DND-41 (cell line): ENCODE data around the gene LGR6.

Experiments
- ATAC-seq: fragments of 200-7000 bp; cut with Tn5 transposase; 3 replicates; pipeline ENCODE4 v1.9.1; 2021; ENCODE audit warnings: low read depth; ENCODE audit not compliant: insufficient read depth
- DNase-seq: peaks from one replicate; pipeline ENCODE4 v3.0.0-alpha.2; 2020
- H2AFZ ChIP-seq: 2 replicates; pipeline ENCODE4 v1.6.0; 2012; ENCODE audit warnings: low read depth, low read length
- H3K27ac ChIP-seq: 2 replicates; pipeline ENCODE4 v1.5.1; 2012; ENCODE audit warnings: low read length, inconsistent platforms
- H3K27me3 ChIP-seq: fragments of 200-600 bp; sonication (generic); 2 replicates; pipeline ENCODE4 v1.6.0; 2012; ENCODE audit warnings: low read length, mild to moderate bottlenecking, inconsistent platforms; ENCODE audit not compliant: insufficient read depth, poor library complexity
- H3K36me3 ChIP-seq: 2 replicates; pipeline ENCODE4 v1.5.1; 2012; ENCODE audit warnings: low read length, inconsistent platforms; ENCODE audit not compliant: insufficient read depth
- H3K4me1 ChIP-seq: 2 replicates; pipeline ENCODE4 v1.5.1; 2012; ENCODE audit warnings: mild to moderate bottlenecking, low read length; ENCODE audit not compliant: insufficient read depth
- H3K4me2 ChIP-seq: 2 replicates; pipeline ENCODE4 v1.6.0; 2012; ENCODE audit warnings: mild to moderate bottlenecking, moderate library complexity, low read length, inconsistent platforms; ENCODE audit not compliant: insufficient read depth
- H3K4me3 ChIP-seq, 2 experiments: fragments of 200-600 bp in 1 of 2; shearing (Covaris generic) in 1 of 2; 2 replicates each; pipeline ENCODE4 v1.5.1; 2012 to 2016; ENCODE audit warnings: inconsistent platforms in 2 of 2, low read length in 2 of 2, mild to moderate bottlenecking in 2 of 2, low read depth in 1 of 2, moderate library complexity in 1 of 2
- H3K79me2 ChIP-seq: 2 replicates; pipeline ENCODE4 v1.6.0; 2012; ENCODE audit warnings: low read length, inconsistent platforms; ENCODE audit not compliant: insufficient read depth
- H3K9ac ChIP-seq: 2 replicates; pipeline ENCODE4 v1.6.0; 2012; ENCODE audit warnings: low read depth, mild to moderate bottlenecking, inconsistent platforms, low read length, moderate library complexity
- H3K9me3 ChIP-seq: 2 replicates; pipeline ENCODE4 v1.5.1; 2012; ENCODE audit warnings: low read length, moderate library complexity, mild to moderate bottlenecking, inconsistent platforms; ENCODE audit not compliant: insufficient read depth, severe bottlenecking
- H4K20me1 ChIP-seq: 2 replicates; pipeline ENCODE4 v1.6.0; 2012; ENCODE audit warnings: low read length; ENCODE audit not compliant: insufficient read depth
- CTCF ChIP-seq: IDR thresholded peaks from 2 replicates; pipeline ENCODE4 v1.5.1; 2012; ENCODE audit warnings: borderline replicate concordance, low read length, moderate library complexity, mild to moderate bottlenecking; ENCODE audit not compliant: poor library complexity, severe bottlenecking; ENCODE audit errors: extremely low read depth
- EZH2 ChIP-seq: IDR thresholded peaks from 3 replicates; pipeline ENCODE4 v1.6.1; 2012; ENCODE audit warnings: borderline replicate concordance, low read depth, mild to moderate bottlenecking, moderate library complexity, low read length, inconsistent platforms; ENCODE audit not compliant: severe bottlenecking

LGR6 gene

GRCh38 chr1:202242080-202242419 is 48.5 kb downstream of the LGR6 start:
- H3K27ac ChIP-seq: no peak overlapping the region
- no peaks in the 10 kb centered on the region for H3K36me3 ChIP-seq
- peaks cover 1% of the 10 kb centered on the region; the same call in 1 of the 2 replicates for H4K20me1 ChIP-seq
- no peak overlapping the region for H3K4me3 ChIP-seq
- DNase-seq: no peak
- H3K4me1 ChIP-seq: no peaks in the 10 kb centered on the region
- H3K27me3 ChIP-seq: peaks cover 5% of the 10 kb centered on the region
- TF ChIP-seq EZH2 (no peak), CTCF (no peak)
- H3K79me2 ChIP-seq: no peaks in the 10 kb centered on the region
- H3K9ac ChIP-seq: no peak overlapping the region
- ATAC-seq: no peak
- no peak overlapping the region for H2AFZ ChIP-seq
- H3K4me2 ChIP-seq: no peak overlapping the region
- no peaks in the 10 kb centered on the region for H3K9me3 ChIP-seq

- no peaks in the 10 kb centered on the region for H3K36me3 ChIP-seq
- H3K9ac ChIP-seq: no peak overlapping the region
- no peak overlapping the region for H3K4me2 ChIP-seq
- no peak for TF ChIP-seq CTCF
- TF ChIP-seq EZH2: no peak
- ATAC-seq (no peak), DNase-seq (no peak)
- peaks cover 8% of the 10 kb centered on the region for H3K27me3 ChIP-seq
- no peaks in the 10 kb centered on the region for H4K20me1 ChIP-seq
- no peak overlapping the region for H3K27ac ChIP-seq
- H3K4me1 ChIP-seq: no peaks in the 10 kb centered on the region
- H3K4me3 ChIP-seq: no peak overlapping the region
- H2AFZ ChIP-seq: no peak overlapping the region
- no peaks in the 10 kb centered on the region for H3K79me2 ChIP-seq
- H3K9me3 ChIP-seq: no peaks in the 10 kb centered on the region
These were observed 49.4 kb downstream of the LGR6 start for GRCh38 chr1:202243006-202243405.

GRCh38 chr1:202244841-202245261 is 51.3 kb downstream of the LGR6 start:
- no peaks in the 10 kb centered on the region for H3K9me3 ChIP-seq
- ATAC-seq (no peak), DNase-seq (no peak)
- TF ChIP-seq CTCF (no peak), EZH2 (no peak)
- peaks cover 18% of the 10 kb centered on the region for H3K27me3 ChIP-seq
- no peak overlapping the region for H3K4me3 ChIP-seq
- H4K20me1 ChIP-seq: no peaks in the 10 kb centered on the region
- H3K4me1 ChIP-seq: no peaks in the 10 kb centered on the region
- no peak overlapping the region for H2AFZ ChIP-seq
- H3K27ac ChIP-seq: no peak overlapping the region
- H3K79me2 ChIP-seq: no peaks in the 10 kb centered on the region
- H3K4me2 ChIP-seq: no peak overlapping the region
- H3K9ac ChIP-seq: no peak overlapping the region
- no peaks in the 10 kb centered on the region for H3K36me3 ChIP-seq

- Histone ChIP-seq H3K4me3 (no peak overlapping the region), H2AFZ (no peak overlapping the region), H3K79me2 (no peaks in the 10 kb centered on the region), H3K4me1 (no peaks in the 10 kb centered on the region), H3K36me3 (no peaks in the 10 kb centered on the region), H3K27ac (no peak overlapping the region), H3K4me2 (no peak overlapping the region), H4K20me1 (no peaks in the 10 kb centered on the region), H3K9me3 (no peaks in the 10 kb centered on the region), H3K9ac (no peak overlapping the region), H3K27me3 (peaks cover 18% of the 10 kb centered on the region)
- no peak for TF ChIP-seq CTCF
- TF ChIP-seq EZH2: no peak
- no peak for DNase-seq
- ATAC-seq: no peak
These were observed 51.8 kb downstream of the LGR6 start for GRCh38 chr1:202245391-202245790.
